LNCaP clone FGC (cell line): ENCODE data around the gene CMSS1.

ENCODE experiments used
- DNase-seq: peaks from one replicate; pipeline ENCODE4 v3.0.0-alpha.2; 2011; ENCODE audit warnings: low read depth
- H3K4me3 ChIP-seq: 2 replicates; pipeline ENCODE4 v1.5.1; 2011; ENCODE audit warnings: mild to moderate bottlenecking, low read depth, low read length, control low read depth
- TF ChIP-seq, protein P1 (sequence below): IDR thresholded peaks from 2 replicates; pipeline ENCODE4 v1.5.1; 2012; ENCODE audit warnings: mild to moderate bottlenecking; ENCODE audit not compliant: control insufficient read depth, insufficient read depth; ENCODE audit errors: extremely low read depth

Gene CMSS1

DNA sequence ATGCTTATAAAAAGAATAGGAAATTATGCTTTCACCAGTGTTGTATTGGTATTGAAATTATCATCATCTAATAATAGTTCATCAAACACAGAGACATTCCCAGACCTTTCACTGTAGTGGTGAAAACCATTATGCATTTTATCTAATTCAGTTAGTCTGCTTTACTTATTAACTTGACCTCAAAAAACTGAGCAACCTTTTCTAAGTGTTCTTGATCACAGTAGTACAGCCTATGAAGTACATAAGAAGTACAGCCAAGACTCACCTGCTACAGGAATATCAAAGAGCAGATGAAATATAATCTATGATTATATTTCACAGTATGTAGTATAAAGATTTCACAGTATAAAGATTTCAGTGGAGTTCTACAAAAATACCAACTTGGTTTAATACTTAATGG is 221.4 kb downstream of the CMSS1 start:
- TF ChIP-seq, protein P1, sequence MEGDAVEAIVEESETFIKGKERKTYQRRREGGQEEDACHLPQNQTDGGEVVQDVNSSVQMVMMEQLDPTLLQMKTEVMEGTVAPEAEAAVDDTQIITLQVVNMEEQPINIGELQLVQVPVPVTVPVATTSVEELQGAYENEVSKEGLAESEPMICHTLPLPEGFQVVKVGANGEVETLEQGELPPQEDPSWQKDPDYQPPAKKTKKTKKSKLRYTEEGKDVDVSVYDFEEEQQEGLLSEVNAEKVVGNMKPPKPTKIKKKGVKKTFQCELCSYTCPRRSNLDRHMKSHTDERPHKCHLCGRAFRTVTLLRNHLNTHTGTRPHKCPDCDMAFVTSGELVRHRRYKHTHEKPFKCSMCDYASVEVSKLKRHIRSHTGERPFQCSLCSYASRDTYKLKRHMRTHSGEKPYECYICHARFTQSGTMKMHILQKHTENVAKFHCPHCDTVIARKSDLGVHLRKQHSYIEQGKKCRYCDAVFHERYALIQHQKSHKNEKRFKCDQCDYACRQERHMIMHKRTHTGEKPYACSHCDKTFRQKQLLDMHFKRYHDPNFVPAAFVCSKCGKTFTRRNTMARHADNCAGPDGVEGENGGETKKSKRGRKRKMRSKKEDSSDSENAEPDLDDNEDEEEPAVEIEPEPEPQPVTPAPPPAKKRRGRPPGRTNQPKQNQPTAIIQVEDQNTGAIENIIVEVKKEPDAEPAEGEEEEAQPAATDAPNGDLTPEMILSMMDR = no peak
- no peak overlapping the region for H3K4me3 ChIP-seq
- DNase-seq = no peak

GRCh38 chr3:100040451-100041225 is 223.0 kb downstream of the CMSS1 start:
- H3K4me3 ChIP-seq = no peak overlapping the region
- TF ChIP-seq, protein P1 = no peak
- DNase-seq = no peak

DNA sequence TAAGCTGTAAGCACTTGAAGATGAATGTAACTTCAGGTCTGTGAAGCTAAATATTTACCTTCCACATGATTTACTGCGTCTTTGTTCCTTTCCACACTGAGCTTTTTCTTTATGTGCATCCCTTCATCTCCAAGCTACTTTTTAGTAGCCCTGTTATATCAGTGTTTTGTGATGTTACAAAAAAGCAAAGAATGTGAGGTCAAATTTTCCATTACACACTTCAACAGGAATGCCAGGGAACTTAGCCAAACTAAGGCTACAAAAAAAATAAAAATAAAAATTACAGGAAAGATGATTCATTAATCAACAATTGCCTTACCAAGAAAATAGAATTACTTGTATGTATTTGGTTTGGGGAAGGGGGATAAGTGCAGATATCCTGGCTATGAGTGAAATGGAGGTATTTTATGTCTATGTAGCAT is 223.7 kb downstream of the CMSS1 start:
- DNase-seq = peak; percentile 17
- H3K4me3 ChIP-seq = peak overlapping the region; percentile 1; the same call in 1 of the 2 replicates
- TF ChIP-seq, protein P1 = no peak

GRCh38 chr3:100042166-100042981 is 224.7 kb downstream of the CMSS1 start:
- peak; percentile 97 for DNase-seq
- TF ChIP-seq, protein P1 = no peak
- peak overlapping the region; percentile 16 for H3K4me3 ChIP-seq

DNA sequence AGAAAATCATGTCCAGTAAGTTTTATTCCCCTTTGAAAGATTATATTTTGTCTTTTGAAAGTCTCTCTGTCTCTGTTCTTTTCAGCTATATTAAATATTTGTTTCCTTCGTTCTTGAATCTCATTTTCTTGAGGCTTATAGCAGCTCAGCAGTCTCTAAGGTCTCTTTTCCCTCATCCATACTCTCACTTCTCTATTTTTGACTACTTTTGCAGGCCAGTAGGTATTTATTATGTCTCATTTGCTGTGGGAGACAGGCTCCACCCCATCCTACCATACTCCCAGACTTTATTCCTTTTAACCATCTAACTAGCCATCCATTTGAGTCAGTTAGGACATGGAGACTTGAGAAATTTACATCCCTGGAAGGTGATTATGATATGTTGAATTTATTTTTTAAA is 225.6 kb downstream of the CMSS1 start:
- DNase-seq = no peak
- no peak overlapping the region for H3K4me3 ChIP-seq

GRCh38 chr3:100044369-100044768 is 226.7 kb downstream of the CMSS1 start:
- H3K4me3 ChIP-seq = no peak overlapping the region
- TF ChIP-seq, protein P1 = no peak
- no peak for DNase-seq

More for the DNA sequence above, 225.6 kb downstream of the CMSS1 start:
- TF ChIP-seq, protein P1 = no peak
